ENCODE data around the gene GALT.

The GALT gene

DNA sequence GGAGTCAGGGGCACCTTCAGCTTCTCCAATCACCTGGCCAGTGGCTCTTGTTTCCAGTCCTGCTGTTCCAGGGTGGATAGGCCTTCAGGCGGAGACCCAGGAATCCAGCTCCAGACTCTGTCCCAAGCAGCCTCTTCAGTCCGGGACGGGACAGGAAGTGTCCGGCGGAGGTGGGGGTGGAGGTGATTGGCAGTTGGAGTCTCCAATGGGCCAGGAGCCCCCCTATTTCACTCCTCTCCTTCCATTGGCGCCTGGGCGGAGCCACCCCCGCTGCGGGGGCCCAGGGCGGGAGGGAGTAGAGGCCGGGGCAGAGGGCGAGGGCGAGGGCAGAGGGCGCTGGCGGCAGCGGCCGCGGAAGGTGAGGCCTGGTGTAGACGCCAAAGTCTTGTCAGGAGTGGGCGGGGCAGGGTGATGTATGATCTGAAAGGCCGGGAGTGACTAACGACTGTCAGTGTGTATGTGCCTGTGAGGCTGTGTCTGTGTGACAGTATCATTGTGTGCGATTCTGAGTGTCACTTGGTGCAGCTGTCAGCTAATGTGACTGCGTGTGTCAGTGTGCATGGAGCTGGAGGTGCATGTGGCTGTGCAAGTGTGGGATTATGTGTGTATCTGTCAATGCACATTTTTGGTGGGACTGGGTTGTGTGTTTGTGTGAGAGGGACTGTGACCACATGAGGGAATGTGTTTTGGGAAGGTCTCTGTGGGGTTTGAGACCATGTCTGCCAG, 5.6 kb downstream of the GALT start, which contains the start of gene IL11RA:
TSS of gene IL11RA (plus strand) at position 310 of the 726 bp plus-strand sequence. CDS start 3,033 bp downstream, outside the sequence.
- peak; percentile 94 for DNase-seq (ENCODE audit: low spot score)

DNA sequence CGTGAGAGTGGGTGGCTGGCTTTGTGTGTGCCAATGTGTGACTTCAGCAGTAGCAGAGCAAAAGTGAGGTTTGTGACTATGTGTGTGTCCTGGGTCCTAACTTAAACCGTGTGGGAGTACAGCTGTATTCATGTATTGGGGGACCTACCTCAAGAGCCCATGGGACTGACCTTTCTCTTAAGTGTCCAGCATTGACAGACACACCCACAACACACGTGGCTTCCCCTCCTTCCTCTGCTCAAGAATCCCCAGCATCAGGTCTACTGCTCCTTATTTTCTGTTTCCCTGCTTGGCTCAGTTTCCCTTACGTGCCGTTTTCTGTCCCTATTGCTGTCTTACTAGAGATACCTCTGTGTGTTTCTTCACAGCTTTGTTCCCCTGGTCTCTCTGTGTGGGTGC, 6.1 kb downstream of the GALT start:
- no peak for DNase-seq (ENCODE audit: low spot score)

DNA sequence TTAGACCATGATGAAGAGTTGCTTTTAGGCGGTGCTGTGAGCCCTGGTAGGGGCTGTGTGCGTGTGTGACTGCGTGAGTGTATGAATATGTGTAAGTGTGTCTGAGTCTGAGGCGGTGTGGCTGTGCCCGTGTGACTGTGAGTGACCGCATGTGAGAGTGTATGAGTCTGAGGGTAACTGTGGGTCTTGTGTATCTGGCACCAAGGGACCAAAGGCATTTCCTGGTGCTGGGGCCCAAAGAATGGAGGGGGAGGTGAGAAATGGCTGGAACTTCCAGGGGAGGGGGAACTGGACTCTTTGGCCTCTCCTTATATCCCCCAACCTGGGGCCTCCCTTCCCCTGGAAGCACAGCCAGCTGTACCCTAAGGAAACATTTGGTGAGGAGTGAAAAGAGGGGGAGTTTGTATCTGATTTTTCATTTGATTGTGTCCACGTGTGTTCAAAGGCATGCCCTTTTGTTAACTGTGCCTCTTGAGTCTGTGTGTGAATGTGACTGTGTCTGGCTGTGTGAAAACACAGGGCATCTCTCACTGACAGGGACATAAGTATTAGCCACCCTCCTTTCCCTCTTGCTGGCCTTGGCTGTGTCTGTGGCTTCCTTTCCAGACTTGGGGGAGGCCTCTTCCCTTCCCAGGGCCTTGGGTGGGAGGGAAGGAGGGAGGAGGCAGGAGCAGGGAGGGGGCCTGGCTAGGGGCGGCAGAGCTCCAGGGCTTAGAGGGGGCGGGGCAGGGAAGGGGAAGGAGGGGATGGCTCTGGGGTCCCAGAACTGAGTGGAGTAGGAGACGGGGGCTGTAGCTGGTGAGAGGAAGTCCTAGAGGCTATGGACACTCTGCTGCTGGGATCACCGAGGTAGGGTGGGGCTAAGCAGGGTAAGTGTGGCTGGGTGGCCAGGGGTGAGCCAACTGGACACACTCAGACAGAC, 6.9 kb downstream of the GALT start:
- no peak for DNase-seq (ENCODE audit: low spot score)

DNA sequence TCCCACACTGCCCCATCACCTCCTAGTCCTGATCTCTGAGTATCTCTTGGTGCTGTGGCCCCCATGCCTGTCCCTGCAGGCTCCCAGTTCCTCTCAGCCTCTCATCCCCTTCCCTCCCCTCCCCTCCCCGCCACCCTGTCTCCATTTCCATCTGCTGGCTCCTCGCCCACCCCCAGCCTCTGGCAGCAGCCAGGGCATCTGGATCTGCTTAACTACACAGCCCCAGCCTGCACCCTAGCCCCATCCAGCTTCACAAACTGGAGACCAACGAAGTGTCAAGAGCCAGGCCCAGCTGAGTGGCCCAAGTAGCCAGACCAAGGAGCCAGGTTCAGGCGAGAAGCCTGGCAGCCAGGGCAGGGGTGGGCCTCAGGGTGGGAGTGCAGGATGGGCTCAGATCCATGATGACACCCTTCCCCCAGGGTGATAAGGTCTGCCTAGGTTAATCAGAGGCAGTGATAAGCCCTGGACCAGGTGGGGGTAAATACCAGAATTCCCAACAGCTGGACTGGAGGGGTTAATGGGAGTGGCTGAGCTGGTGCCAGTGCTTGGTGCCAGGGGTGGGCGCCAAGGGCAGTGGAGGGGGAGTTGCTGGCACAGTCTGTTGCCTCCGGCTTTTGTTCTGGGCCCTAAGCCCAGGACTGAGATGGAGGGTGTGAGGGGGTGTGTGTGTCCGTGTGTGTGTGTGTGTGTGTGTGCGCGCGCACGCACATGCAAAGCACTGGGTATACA, 8.0 kb downstream of the GALT start:
- peak; percentile 82 for DNase-seq (ENCODE audit: low spot score)

DNA sequence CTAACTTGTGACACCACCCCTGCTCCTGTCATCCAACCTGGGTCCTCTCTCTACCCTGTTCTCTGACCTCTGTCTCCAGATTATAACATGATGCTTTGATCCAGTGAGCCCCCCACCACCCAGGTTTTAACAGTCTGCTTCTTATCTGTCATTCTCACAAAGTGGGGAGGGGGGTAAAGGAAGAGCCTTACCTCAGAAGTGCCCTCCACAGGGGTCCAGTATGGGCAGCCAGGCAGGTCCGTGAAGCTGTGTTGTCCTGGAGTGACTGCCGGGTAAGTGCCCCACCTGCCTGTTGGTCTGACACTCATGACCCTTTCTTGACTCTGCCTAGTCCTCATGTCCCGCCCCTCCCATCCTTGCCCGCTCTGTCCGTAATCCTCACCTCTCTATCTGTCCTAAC, 8.9 kb downstream of the GALT start:
- no peak for DNase-seq (ENCODE audit: low spot score)

DNA sequence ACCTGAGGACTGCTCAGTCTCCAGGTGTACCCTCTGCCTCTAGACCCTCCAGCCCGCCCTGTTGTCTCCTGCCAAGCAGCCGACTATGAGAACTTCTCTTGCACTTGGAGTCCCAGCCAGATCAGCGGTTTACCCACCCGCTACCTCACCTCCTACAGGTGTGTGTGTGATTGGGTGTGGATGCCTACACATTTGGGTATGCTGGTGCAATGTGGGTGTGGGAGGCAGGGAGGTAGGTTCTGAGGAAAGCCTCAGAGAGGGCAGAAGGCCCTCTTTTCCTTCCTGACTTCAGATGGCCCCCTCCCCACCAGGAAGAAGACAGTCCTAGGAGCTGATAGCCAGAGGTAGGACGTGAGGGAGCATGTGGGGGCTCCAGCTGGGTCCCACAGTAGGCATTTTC, 10.5 kb downstream of the GALT start:
- DNase-seq (ENCODE audit: low spot score) = no peak

DNA sequence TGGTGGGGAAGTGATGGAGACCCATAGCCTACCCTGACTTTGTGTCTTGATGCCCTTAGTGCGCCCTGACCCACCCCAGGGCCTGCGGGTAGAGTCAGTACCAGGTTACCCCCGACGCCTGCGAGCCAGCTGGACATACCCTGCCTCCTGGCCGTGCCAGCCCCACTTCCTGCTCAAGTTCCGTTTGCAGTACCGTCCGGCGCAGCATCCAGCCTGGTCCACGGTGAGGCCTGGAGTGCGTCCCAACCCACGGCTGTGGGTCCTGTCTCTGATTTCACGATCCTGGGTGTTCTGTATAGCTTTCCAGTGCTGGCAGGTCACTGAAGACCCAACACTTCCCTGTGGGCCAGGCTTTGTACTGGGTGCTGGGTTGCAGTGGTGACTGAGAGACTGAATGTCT, 12.0 kb downstream of the GALT start:
- DNase-seq (ENCODE audit: low spot score) = no peak

DNA sequence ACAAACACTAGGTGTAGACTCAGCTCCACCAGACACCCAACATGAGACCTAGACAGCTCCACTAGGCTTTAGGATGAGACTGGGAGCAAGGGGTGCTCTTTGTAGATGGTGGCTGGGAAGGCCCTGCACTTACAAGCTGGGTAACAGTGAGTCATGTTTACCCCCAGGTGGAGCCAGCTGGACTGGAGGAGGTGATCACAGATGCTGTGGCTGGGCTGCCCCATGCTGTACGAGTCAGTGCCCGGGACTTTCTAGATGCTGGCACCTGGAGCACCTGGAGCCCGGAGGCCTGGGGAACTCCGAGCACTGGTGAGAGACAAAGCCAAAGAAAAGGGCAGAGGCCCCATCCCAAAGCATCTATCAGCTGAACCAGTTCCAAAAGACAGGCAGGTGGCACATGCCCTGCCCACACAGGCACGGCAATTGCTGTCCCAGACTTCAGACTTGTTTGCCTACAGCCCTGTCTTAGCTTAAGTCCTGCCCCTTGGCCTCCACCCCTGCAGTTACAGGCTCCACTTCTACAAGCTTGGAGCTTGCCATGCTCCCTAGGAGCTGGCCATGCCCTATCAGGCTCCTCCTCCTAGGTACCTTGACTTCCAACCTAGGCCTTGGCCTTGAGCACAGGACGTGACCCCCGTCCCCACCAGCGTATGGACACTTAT, 13.2 kb downstream of the GALT start:
- no peak for DNase-seq (ENCODE audit: low spot score)

DNA sequence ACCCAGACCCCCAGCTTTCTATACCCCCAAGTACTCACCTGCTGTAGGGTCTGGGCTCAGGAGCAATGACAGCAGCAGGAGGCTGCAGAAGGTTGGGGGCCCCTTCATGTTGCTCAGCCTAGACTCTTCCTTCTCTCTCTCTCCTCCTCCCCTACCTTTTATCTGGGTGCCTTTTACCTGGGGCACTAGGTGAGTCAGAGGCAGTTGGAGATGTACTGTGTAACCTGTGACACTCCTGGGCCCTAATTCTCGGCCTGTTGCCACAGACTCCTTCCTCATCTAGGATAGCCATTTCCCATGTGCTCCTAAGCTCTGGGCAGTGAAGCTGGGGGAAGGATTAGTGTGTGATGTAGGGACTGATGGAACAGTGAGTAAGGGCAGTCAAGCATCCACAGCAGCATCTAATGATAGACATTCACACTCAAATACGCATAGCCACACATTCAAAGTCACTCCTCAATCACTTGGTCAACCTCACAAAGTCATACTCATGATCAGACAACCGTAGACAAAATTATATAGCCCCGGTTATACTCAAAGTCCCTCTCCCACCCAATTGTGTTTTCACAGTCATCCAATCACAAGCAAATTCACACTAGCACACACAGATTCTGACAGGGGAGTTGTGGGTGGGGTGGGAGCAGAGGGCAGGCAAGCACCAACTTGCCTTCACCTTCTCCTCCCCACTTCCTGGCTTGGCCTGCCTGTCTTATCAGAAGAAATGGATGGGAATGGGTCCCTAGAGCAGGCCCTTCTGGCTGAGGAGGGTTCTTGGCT, 16.2 kb downstream of the GALT start, which contains the start of gene CCL27:
TSS of gene CCL27 (minus strand) at position 132 of the 777 bp plus-strand sequence. CDS start at position 108, 24 bp downstream.
- no peak for DNase-seq (ENCODE audit: low spot score)

DNA sequence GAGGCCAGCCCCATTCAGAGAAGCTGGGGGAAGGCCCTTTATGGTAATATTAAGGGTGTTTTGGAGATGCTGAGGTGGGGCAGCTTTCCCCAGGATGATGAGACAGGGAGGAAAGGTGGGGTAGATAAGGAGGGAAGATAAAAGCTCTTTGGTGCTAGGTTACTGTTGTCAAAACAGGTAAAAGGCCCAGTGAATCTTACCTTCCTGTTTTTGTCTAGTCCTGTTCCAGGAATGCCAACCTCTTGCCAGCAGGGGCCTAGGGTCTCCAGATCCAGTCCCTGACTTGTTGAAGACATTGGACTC, 16.8 kb downstream of the GALT start:
- no peak for DNase-seq (ENCODE audit: low spot score)

DNA sequence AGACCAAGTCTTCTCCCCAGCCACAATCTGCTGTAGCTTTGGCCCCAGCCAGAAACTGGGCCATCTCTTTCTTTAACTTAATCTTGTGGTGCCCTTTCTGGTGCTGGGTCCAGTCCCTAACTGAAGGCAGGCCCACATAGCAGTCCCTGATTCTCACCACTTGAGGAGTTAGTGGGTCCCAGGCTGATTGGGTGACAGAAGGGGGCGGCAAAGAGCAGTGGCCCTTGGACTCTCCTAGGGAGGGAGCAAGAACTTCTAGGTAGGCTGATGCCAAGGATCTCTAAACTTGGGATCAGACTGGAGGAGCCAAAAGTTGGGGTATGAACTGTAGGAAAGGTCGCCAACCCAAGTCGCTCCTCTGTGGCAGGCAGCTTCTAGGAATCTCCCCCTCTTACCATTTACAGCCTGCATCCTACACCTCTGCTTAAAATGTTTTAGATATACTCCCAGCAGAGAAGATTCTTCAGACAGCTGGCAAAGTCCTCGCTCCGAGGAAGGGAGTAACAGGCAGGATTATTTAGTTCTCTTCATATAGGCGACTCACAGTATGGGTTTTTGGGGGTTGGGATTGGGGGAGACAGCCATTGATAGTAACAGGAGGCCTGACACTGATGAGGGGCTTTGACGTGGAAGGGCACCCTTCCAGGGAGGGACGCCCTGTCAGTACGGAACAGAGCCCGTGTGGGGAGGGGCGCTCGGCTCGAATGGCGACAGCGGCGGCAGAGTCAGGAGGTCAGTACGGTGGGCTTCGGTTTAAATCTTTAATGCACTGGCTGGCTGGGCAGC, 18.0 kb downstream of the GALT start:
- DNase-seq (ENCODE audit: low spot score) = peak; percentile 80

DNA sequence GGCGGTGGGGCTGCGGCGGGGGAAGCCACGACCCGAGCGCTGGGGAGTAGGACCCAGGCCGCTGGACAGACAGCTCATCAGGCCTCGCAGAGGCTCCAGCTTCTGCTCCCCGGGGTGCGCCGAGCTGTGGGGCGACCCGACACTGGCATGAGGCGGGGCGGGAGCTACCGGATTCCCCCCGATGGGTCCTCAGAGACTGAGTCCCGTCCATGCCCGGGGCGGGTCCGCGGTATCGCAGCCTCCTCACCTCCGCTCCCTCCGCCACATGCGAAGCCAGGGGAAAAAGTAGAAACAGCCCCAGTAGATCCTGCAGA, 18.5 kb downstream of the GALT start:
- DNase-seq (ENCODE audit: low spot score) = no peak

DNA sequence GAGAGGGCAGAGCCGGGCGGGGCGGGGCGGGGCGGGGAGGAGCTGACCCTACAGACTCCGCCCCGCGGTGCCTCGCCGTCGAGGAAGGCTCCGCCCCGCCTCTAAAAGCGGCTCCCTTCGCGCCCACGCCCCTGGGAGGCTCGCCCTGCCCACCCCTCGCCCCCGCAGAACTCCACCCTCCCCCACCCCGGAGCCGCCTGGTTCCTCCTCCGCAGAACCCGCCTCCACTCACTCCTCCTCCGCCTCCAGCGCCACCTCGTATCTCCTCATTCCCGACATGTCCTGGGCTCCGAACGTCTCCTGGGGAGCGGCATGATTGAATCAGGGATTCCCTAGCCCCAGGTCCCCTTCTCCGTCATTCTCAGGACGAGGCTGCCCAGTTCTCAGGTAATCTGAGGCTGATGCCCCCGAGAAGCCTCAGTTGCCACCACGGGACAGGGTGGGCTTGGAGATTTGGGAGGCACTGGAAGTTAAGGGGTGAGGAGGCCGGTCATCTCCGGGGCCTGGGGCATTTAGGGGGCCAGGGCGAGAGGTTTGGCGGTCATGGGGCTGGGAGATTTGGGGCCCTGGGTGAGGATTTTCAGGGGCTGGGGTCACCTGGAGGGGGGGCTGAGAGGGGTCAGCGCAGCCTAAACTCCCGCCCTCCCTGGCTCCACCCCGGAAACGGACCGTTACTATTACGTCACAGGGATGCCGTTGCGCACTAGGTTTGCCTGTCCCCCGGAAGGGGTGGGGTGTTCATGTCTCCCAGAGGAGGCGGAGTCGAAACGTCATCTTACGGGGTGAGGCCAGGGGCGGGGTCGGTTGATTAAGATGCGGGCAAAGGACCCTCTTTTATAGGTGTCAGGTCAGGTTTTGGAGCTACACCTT, 19.1 kb downstream of the GALT start:
- DNase-seq (ENCODE audit: low spot score) = peak; percentile 95

DNA sequence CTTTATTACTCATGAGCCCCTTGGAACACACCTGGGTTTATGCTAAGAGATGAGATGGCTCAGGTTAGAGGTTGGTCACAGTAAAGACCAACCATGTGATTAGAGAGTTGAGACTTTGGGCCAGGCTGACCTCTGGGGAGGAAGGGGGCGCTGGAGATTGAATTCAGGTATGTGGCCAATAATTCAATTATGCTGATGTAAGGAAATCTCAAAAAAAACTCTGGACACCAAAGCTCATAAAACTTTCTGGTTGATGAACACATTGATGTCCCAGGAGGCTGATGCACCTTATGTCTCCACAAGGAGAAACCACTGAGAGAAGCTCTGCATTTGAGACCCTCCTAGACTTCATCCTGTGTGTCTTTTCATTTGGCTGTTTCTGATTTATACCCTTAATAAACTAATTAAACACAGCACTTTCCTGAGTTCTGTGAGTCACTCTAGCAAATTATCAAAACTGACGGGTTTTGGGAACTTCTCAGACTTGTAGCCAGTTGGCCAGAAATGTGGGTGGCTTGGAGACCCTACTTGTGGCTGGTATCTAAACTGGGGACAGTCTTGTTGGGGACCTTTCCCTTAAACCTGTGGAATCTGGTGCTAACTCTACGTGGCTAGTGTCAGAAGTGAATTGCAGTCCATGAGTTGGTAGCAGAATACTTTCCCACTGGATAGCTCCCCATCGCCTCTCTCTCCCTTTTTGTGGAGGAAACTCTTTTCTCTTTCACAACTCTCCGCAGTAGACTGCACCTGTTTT, 23.5 kb downstream of the GALT start:
- no peak for DNase-seq (ENCODE audit: low spot score)

DNA sequence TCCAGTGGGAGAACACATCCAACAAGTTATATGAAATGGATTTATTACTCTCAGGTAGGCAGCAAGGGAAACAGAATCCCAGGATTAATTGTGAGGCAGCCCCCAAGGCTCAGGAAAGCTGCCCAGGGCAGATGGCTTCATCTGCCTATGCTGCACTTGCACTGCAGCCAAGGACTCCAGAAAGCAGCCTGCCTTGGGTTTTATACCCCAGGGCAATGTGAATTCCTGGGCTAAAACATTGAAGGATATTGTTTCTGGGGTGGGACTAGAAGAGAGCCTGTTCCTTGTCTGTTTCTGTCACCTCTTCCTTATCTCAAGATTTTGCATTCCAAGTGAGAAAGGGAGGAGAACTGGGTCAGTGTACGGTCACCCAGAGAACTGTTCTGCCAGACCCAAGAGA, 24.8 kb downstream of the GALT start:
- DNase-seq (ENCODE audit: low spot score) = no peak

DNA sequence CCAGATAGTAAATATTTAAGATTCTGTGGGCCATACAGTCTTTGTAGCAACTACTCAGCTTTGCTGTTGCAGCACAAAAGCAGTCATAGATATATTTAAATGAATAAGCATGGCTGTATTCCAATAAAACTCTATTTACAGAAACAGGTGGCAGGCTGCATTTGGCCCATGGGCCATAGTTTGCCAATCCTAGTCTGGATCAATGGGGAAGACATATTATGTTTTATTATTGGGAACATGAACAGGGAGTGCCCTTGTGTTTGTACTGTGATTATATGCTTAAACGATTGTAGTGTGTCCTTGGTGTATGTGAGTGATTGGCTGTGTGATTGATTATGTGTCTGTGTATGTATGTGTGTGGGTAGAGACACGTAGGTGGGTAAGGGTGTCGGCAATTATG, 28.0 kb downstream of the GALT start:
- DNase-seq (ENCODE audit: low spot score) = no peak

DNA sequence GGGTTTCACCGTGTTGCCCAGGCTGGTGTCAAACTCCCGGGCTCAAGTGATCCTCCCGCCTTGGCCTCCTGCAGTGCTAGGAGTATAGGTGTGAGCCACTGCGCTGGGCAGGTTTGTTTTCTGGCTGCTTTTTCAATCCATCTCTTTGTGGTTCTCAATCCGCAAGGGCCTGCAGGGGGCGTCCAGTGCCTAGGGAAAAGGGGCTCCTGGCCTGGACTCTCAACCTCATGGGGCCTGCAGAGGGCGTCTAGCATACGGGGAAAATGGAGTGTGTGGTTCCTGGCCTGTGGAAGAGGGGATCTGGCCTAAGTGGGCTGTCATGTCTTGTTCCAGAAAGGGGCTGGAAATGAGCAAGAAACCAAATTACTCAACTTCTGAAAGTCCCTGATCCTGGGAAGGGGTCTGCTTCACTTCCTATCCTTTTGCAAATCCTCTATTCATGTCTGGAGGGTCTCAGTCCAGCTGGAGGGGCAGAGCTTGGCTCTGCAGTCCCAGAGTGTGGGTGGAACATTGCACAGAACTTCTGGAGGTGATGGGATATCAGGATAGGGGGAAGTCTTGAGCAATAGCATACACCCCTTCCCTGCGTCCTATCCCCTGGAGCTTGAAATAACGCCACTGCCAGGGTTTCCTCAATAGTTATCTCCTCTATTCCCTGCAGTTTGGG, 28.7 kb downstream of the GALT start:
- peak; percentile 29 for DNase-seq (ENCODE audit: low spot score)

DNA sequence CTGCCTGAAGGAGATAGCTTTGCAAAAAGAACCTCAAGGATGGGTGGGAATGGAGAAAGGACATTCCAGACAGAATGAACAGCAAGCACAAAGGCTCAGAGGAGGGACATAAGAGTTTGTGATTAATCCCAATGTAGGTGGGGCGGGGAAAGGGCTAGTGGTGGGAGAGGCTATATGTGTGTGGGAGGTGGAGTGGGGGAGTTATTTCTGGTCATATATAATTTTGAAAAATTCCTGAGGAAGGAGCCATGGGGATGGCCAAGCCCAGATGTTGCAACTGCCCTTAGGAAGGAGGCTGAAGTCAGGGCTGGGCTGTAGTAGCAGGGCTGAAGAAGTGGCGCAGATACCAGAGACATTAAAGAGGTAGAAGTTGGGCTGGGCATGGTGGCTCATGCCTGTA, 29.4 kb downstream of the GALT start:
- DNase-seq (ENCODE audit: low spot score) = no peak
